Activated T-helper 2 cell treated with anti-CD3 and anti-CD28 coated beads, Interferon-gamma antibody, Interleukin-2, Interleukin-4, amounts not matched to agents 10 μg/mL and 5 μg/mL and 100 μg/mL, durations not matched to agents 14 hours and 24 hours and 36 hours (primary cell): ENCODE results near the gene ZNF766. TPM values are rescaled to one million over a fixed set of nuclear protein-coding genes. Genes with fewer than 3 reads are reported as not detected.

Experiments
- DNase-seq: peaks from one replicate; pipeline ENCODE4 v3.0.0; 2021; ENCODE audit warnings: low spot score
- H3K27ac Mint-ChIP-seq: one replicate; pipeline ENCODE4 v1.8.0; 2021; ENCODE audit warnings: mixed read lengths
- H3K27me3 Mint-ChIP-seq: one replicate; pipeline ENCODE4 v1.8.0; 2021; ENCODE audit warnings: low read depth, mixed read lengths
- H3K36me3 Mint-ChIP-seq: one replicate; pipeline ENCODE4 v1.8.0; 2021; ENCODE audit warnings: low read depth, mixed read lengths
- H3K4me1 Mint-ChIP-seq: one replicate; pipeline ENCODE4 v1.8.0; 2021; ENCODE audit warnings: low read depth, mixed read lengths
- H3K4me3 Mint-ChIP-seq: one replicate; pipeline ENCODE4 v1.8.0; 2021; ENCODE audit warnings: low read depth, mild to moderate bottlenecking, moderate library complexity, mixed read lengths
- H3K9me3 Mint-ChIP-seq: one replicate; pipeline ENCODE4 v1.8.0; 2021; ENCODE audit warnings: mixed read lengths
- intact Hi-C: fragments of 100-400 bp; cut with micrococcal nuclease; formaldehyde crosslinking; loops from one replicate; pipeline ENCODE4 v1.15.1; 2023
- total RNA-seq: library from RNA; stranded (reverse); gene quantifications from 2 replicates; pipeline ENCODE4 v1.2.3, GENCODE V29; 2022

Gene ZNF766
- total RNA-seq = 15.9 and 18.2 TPM in 2 replicates

- peak within 1 kb of the TSS; percentile 98 for H3K4me3 Mint-ChIP-seq
- peak; percentile 95 for DNase-seq
- H3K9me3 Mint-ChIP-seq = peaks cover 50% of the 10 kb centered on the region
- intact Hi-C loops = loop anchor here (1.0 to 10.0 kb wide), 5 partner anchors 28 to 465 kb away; partner anchors contain the start of genes ZNF480, ZNF610, ZNF611 and ZNF616
- H3K36me3 Mint-ChIP-seq = peaks cover 48% of the 10 kb centered on the region
- H3K4me1 Mint-ChIP-seq = peaks cover 11% of the 10 kb centered on the region
- no peaks in the 10 kb centered on the region for H3K27me3 Mint-ChIP-seq
- H3K27ac Mint-ChIP-seq = peak within 1 kb of the TSS; percentile 95
Measured at GRCh38 chr19:52269338-52270261, at the start of gene ZNF766. Gene ZNF766 (plus strand): TSS chr19:52269587. CDS start chr19:52269614, 27 bp downstream.

DNA sequence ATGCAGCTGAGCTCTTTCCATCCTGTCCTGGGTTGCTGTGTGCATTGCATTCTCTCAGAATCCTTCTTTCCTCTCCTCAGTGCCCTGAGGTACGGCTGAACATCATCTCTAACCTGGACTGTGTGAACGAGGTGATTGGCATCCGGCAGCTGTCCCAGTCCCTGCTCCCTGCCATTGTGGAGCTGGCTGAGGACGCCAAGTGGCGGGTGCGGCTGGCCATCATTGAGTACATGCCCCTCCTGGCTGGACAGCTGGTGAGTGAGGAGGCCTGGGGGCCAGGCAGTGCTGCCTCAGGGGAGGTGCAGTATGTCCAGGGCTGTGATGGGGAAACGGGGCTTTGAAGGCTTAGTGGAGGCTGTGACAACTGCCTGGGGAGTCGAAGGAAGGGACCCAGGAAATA, 49.8 kb upstream of the ZNF766 start:
- H3K36me3 Mint-ChIP-seq = peaks cover 87% of the 10 kb centered on the region
- intact Hi-C loops = no loop called here
- no peaks in the 10 kb centered on the region for H3K27me3 Mint-ChIP-seq
- no peak overlapping the region for H3K27ac Mint-ChIP-seq
- H3K4me1 Mint-ChIP-seq = no peaks in the 10 kb centered on the region
- H3K4me3 Mint-ChIP-seq = no peak overlapping the region
- DNase-seq = no peak
- H3K9me3 Mint-ChIP-seq = peaks cover 3% of the 10 kb centered on the region

- H3K27me3 Mint-ChIP-seq = no peaks in the 10 kb centered on the region
- H3K4me1 Mint-ChIP-seq = no peaks in the 10 kb centered on the region
- no peak for DNase-seq
- H3K36me3 Mint-ChIP-seq = peaks cover 92% of the 10 kb centered on the region
- intact Hi-C loops = no loop called here
- H3K4me3 Mint-ChIP-seq = no peak overlapping the region
- peaks cover 3% of the 10 kb centered on the region for H3K9me3 Mint-ChIP-seq
- no peak overlapping the region for H3K27ac Mint-ChIP-seq
Measured at GRCh38 chr19:52221031-52221430, 48.4 kb upstream of the ZNF766 start.

GRCh38 chr19:52221831-52222375, 47.5 kb upstream of the ZNF766 start:
- Mint-ChIP-seq H3K27ac (no peak overlapping the region), H3K27me3 (no peaks in the 10 kb centered on the region), H3K4me1 (no peaks in the 10 kb centered on the region), H3K4me3 (no peak overlapping the region), H3K36me3 (peaks cover 95% of the 10 kb centered on the region), H3K9me3 (peaks cover 3% of the 10 kb centered on the region)
- intact Hi-C loops = no loop called here
- no peak for DNase-seq

DNA sequence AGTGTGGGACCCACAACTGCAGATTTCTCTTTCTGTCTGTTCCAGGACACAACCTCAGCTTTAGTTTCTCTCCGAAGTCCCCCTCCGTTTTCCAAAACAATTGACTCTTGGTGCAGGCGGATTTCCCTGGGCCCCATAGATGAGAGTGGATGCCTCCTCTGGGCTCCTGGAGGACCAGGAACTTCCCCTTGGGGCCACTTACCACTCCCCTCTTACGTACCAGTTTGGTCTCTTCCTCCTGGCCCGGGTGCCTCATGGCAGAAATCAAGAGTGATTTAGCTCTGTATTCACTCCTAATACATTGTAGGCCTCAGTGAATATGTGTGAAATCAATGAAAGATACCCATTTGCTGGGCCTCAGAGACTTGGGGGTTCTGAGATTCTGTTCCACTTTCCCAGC, 45.2 kb upstream of the ZNF766 start:
- DNase-seq = no peak
- H3K4me1 Mint-ChIP-seq = peaks cover 4% of the 10 kb centered on the region
- H3K27ac Mint-ChIP-seq = no peak overlapping the region
- no peaks in the 10 kb centered on the region for H3K27me3 Mint-ChIP-seq
- intact Hi-C loops = no loop called here
- peaks cover 94% of the 10 kb centered on the region for H3K36me3 Mint-ChIP-seq
- H3K9me3 Mint-ChIP-seq = peaks cover 3% of the 10 kb centered on the region
- H3K4me3 Mint-ChIP-seq = no peak overlapping the region

DNA sequence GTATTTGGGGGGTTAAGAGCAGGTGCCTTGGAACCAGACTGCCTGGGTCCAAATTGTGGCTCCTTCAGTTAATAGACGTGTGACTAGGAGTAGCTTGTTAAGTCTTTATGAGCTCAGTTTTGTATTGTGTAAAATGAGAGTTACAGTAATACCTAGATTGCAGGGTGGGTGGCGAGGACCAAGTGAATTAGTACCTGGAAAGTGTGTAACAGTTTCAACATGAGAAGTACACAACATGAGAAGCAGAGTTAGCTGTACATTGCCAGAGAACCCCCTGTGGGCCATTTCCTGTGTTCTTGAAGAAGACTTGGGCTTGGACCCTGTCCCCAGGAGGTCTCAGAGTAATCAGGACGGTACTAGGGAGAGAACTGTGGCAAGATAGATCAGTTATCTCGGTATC, 42.7 kb upstream of the ZNF766 start:
- Mint-ChIP-seq H3K9me3 (no peaks in the 10 kb centered on the region), H3K4me1 (peaks cover 6% of the 10 kb centered on the region), H3K36me3 (peaks cover 81% of the 10 kb centered on the region), H3K27me3 (no peaks in the 10 kb centered on the region), H3K4me3 (no peak overlapping the region), H3K27ac (peak overlapping the region; percentile 14)
- no peak for DNase-seq
- intact Hi-C loops = no loop called here

DNA sequence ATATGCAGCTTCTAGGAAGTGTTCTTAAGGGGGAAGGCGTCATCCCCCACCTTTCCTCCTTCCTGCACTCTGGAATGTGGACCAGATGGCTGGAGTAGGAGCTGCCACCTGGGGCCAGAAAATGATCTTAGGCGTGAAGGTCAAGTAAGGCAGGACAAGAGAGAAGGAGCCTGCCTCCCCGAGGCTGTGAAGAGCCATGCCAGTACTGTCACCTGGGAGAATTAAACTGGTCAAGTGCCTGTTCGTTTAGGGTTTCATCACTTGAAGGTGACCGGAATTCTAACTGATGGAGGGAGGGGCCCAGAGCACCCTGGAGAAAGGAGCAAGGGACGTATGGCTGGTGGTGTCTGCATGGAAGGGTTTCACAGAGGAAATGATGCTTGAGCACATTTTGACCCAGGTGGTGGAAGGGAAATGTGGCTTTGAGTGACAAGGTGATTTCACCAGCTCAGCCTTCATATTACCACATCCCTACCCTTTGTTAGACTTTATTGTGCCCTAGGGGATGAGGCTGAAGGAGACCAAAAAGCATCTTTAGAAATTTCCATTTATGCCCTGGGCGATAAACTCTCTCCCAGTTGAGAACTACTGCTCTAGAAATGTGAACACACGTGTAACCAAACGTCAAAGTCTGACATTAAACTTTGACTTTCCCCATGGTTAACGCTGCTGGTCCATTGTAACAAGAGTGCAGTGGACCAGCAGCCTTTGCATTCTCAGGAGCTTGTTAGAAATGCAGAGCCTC, 42.0 kb upstream of the ZNF766 start:
- H3K9me3 Mint-ChIP-seq = no peaks in the 10 kb centered on the region
- peak overlapping the region; percentile 14 for H3K27ac Mint-ChIP-seq
- H3K4me3 Mint-ChIP-seq = no peak overlapping the region
- intact Hi-C loops = no loop called here
- peaks cover 78% of the 10 kb centered on the region for H3K36me3 Mint-ChIP-seq
- DNase-seq = no peak
- H3K27me3 Mint-ChIP-seq = no peaks in the 10 kb centered on the region
- H3K4me1 Mint-ChIP-seq = peaks cover 6% of the 10 kb centered on the region

- Mint-ChIP-seq H3K4me1 (peaks cover 6% of the 10 kb centered on the region), H3K4me3 (no peak overlapping the region), H3K27me3 (no peaks in the 10 kb centered on the region), H3K36me3 (peaks cover 72% of the 10 kb centered on the region), H3K27ac (no peak overlapping the region), H3K9me3 (no peaks in the 10 kb centered on the region)
- intact Hi-C loops = no loop called here
- no peak for DNase-seq
Measured at GRCh38 chr19:52227980-52228379, 41.4 kb upstream of the ZNF766 start.

- Mint-ChIP-seq H3K4me1 (peaks cover 6% of the 10 kb centered on the region), H3K27me3 (no peaks in the 10 kb centered on the region), H3K4me3 (no peak overlapping the region), H3K36me3 (peaks cover 57% of the 10 kb centered on the region), H3K27ac (no peak overlapping the region), H3K9me3 (peaks cover 3% of the 10 kb centered on the region)
- intact Hi-C loops = no loop called here
- DNase-seq = no peak
Measured at GRCh38 chr19:52229524-52229923, 39.9 kb upstream of the ZNF766 start.

DNA sequence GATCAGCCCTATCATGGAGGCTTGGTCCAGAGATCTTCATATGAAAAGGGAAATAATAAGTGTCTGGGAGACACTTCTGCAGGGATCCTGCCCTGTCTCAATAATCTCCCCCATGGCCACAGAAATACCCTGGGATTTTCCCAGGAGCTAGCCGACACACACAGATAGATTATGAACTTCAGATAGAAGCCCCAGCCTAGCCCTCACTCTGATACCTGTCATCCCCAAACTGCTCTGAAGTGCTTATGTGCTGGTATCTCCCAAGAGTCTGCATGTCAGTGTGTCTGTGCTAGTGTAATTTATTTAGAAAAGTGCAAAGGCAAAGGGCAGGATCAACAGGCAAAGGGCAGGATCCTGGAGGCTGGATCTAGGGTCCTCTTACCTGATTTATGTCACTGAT, 38.7 kb upstream of the ZNF766 start:
- DNase-seq = no peak
- Mint-ChIP-seq H3K27me3 (no peaks in the 10 kb centered on the region), H3K27ac (no peak overlapping the region), H3K4me3 (no peak overlapping the region), H3K9me3 (peaks cover 3% of the 10 kb centered on the region), H3K36me3 (peaks cover 48% of the 10 kb centered on the region), H3K4me1 (peaks cover 6% of the 10 kb centered on the region)
- intact Hi-C loops = no loop called here

- H3K4me1 Mint-ChIP-seq = peaks cover 6% of the 10 kb centered on the region
- no peak overlapping the region for H3K27ac Mint-ChIP-seq
- peaks cover 3% of the 10 kb centered on the region for H3K9me3 Mint-ChIP-seq
- H3K27me3 Mint-ChIP-seq = peaks cover under 1% of the 10 kb centered on the region
- peaks cover 41% of the 10 kb centered on the region for H3K36me3 Mint-ChIP-seq
- intact Hi-C loops = no loop called here
- no peak overlapping the region for H3K4me3 Mint-ChIP-seq
- DNase-seq = no peak
Measured at GRCh38 chr19:52231154-52231910, 38.1 kb upstream of the ZNF766 start.

- Mint-ChIP-seq H3K4me1 (peaks cover 2% of the 10 kb centered on the region), H3K9me3 (peaks cover 3% of the 10 kb centered on the region), H3K36me3 (peaks cover 15% of the 10 kb centered on the region), H3K27me3 (peaks cover 1% of the 10 kb centered on the region), H3K27ac (no peak overlapping the region), H3K4me3 (no peak overlapping the region)
- intact Hi-C loops = no loop called here
- DNase-seq = no peak
Measured at GRCh38 chr19:52234406-52234805, 35.0 kb upstream of the ZNF766 start.
